Endothelial cell (in vitro differentiated cells): ENCODE data around the gene FTO. TPM values are rescaled to one million over a fixed set of nuclear protein-coding genes. Genes with fewer than 3 reads are reported as not detected.

ENCODE experiments used
- DNase-seq: peaks from one replicate; pipeline ENCODE4 v3.0.0; 2021; ENCODE audit warnings: low spot score
- H3K27ac Mint-ChIP-seq: one replicate; pipeline ENCODE4 v1.8.0; 2021; ENCODE audit warnings: mixed read lengths, inconsistent platforms; ENCODE audit not compliant: unreplicated experiment
- H3K27me3 Mint-ChIP-seq: one replicate; pipeline ENCODE4 v1.8.0; 2021; ENCODE audit warnings: mild to moderate bottlenecking, moderate library complexity, mixed read lengths, inconsistent platforms; ENCODE audit not compliant: unreplicated experiment
- H3K36me3 Mint-ChIP-seq: one replicate; pipeline ENCODE4 v1.8.0; 2021; ENCODE audit warnings: mild to moderate bottlenecking, low read depth, mixed read lengths, inconsistent platforms; ENCODE audit not compliant: unreplicated experiment
- H3K4me1 Mint-ChIP-seq: one replicate; pipeline ENCODE4 v1.8.0; 2021; ENCODE audit warnings: mild to moderate bottlenecking, mixed read lengths, inconsistent platforms; ENCODE audit not compliant: unreplicated experiment
- H3K4me3 Mint-ChIP-seq: one replicate; pipeline ENCODE4 v1.8.0; 2021; ENCODE audit warnings: mild to moderate bottlenecking, mixed read lengths, inconsistent platforms; ENCODE audit not compliant: unreplicated experiment
- H3K9me3 Mint-ChIP-seq: one replicate; pipeline ENCODE4 v1.8.0; 2021; ENCODE audit warnings: mixed read lengths, inconsistent platforms; ENCODE audit not compliant: unreplicated experiment
- CTCF ChIP-seq: fragments of 200-600 bp; sonication (generic); IDR thresholded peaks from one replicate; pipeline ENCODE4 v1.5.0; 2021; ENCODE audit warnings: antibody characterized with exemption; ENCODE audit not compliant: unreplicated experiment
- total RNA-seq: library from RNA; stranded (reverse); fragmentation: NEBNext Ultra II Directional; extraction: Animal tissue kit (Norgen Biotek cat#: 25700); gene quantifications from one replicate; pipeline ENCODE4 v1.2.1, GENCODE V29; 2021; ENCODE audit not compliant: unreplicated experiment

Gene FTO
- total RNA-seq, 1 donor from 2014 or later, result 83.8 TPM

DNA sequence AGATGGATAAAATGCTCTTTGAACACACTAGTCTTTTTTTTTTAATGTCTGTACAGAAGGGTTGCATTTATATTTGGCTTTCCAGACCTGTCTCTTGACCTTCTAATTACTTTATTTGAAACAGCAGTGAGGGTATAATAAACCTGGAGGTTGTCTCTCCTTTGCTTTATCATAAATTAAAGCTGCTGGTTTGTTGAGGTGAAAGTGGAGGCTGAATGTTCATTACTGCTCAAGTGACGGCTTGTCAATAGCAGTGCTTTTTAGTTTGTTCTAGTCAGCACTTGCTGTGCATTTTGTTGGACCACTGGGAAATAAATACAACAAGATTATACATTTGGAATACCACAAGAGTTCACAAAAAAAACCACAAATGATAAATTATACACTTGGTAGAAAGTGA is 318.4 kb downstream of the FTO start:
- Mint-ChIP-seq H3K27me3 (peaks cover 1% of the 10 kb centered on the region), H3K27ac (no peak overlapping the region), H3K4me1 (no peaks in the 10 kb centered on the region), H3K9me3 (no peaks in the 10 kb centered on the region), H3K4me3 (no peak overlapping the region), H3K36me3 (no peaks in the 10 kb centered on the region)
- TF ChIP-seq CTCF, result no peak
- no peak for DNase-seq

DNA sequence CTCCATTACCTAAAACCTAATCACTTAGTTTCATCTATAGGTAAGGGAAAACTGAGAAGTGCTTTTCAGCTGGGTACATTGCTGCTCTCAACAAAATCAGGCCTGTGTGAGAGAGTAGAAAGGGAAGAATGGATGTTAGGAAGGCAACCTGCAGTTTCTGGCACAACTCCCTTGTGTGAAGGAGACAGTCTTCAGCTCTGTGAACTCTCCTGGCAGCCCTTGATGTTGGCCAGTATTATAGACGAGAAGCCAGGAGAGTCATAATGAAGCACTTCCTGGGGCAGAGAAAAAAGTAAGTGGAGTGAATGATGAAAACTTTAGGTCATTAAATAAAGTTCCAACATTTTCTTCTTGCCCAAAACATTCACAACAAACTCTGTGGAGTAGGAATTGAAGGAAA is 322.5 kb downstream of the FTO start:
- Mint-ChIP-seq H3K4me1 (no peaks in the 10 kb centered on the region), H3K27me3 (peaks cover 1% of the 10 kb centered on the region), H3K36me3 (peaks cover 4% of the 10 kb centered on the region), H3K9me3 (no peaks in the 10 kb centered on the region), H3K4me3 (no peak overlapping the region), H3K27ac (no peak overlapping the region)
- no peak for TF ChIP-seq CTCF
- DNase-seq, result no peak

GRCh38 chr16:54027062-54027461 is 323.1 kb downstream of the FTO start:
- H3K36me3 Mint-ChIP-seq, result peaks cover 4% of the 10 kb centered on the region
- H3K27me3 Mint-ChIP-seq, result peaks cover 1% of the 10 kb centered on the region
- no peak overlapping the region for H3K27ac Mint-ChIP-seq
- no peak overlapping the region for H3K4me3 Mint-ChIP-seq
- H3K9me3 Mint-ChIP-seq, result no peaks in the 10 kb centered on the region
- no peaks in the 10 kb centered on the region for H3K4me1 Mint-ChIP-seq
- no peak for TF ChIP-seq CTCF
- no peak for DNase-seq

- no peaks in the 10 kb centered on the region for H3K4me1 Mint-ChIP-seq
- no peaks in the 10 kb centered on the region for H3K9me3 Mint-ChIP-seq
- peaks cover 1% of the 10 kb centered on the region for H3K27me3 Mint-ChIP-seq
- DNase-seq, result no peak
- H3K36me3 Mint-ChIP-seq, result peaks cover 4% of the 10 kb centered on the region
- no peak overlapping the region for H3K4me3 Mint-ChIP-seq
- H3K27ac Mint-ChIP-seq, result no peak overlapping the region
- no peak for TF ChIP-seq CTCF
These were observed 323.6 kb downstream of the FTO start for GRCh38 chr16:54027558-54027957.

- no peak for TF ChIP-seq CTCF
- no peak overlapping the region for H3K4me3 Mint-ChIP-seq
- DNase-seq, result no peak
- H3K36me3 Mint-ChIP-seq, result peaks cover 4% of the 10 kb centered on the region
- H3K4me1 Mint-ChIP-seq, result no peaks in the 10 kb centered on the region
- H3K27me3 Mint-ChIP-seq, result peaks cover 1% of the 10 kb centered on the region
- H3K9me3 Mint-ChIP-seq, result no peaks in the 10 kb centered on the region
- no peak overlapping the region for H3K27ac Mint-ChIP-seq
These were observed 324.0 kb downstream of the FTO start for GRCh38 chr16:54027995-54028394.
